ENCODE data around the gene FNDC7.

GRCh38 chr1:108664481-108664880 is 48.2 kb upstream of the FNDC7 start:
- TF ChIP-seq, protein P1, sequence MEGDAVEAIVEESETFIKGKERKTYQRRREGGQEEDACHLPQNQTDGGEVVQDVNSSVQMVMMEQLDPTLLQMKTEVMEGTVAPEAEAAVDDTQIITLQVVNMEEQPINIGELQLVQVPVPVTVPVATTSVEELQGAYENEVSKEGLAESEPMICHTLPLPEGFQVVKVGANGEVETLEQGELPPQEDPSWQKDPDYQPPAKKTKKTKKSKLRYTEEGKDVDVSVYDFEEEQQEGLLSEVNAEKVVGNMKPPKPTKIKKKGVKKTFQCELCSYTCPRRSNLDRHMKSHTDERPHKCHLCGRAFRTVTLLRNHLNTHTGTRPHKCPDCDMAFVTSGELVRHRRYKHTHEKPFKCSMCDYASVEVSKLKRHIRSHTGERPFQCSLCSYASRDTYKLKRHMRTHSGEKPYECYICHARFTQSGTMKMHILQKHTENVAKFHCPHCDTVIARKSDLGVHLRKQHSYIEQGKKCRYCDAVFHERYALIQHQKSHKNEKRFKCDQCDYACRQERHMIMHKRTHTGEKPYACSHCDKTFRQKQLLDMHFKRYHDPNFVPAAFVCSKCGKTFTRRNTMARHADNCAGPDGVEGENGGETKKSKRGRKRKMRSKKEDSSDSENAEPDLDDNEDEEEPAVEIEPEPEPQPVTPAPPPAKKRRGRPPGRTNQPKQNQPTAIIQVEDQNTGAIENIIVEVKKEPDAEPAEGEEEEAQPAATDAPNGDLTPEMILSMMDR (IDR thresholded peaks at IDR 0.05; ENCODE audit: insufficient read depth, low read length), result no peak
- no peak for TF ChIP-seq POLR2AphosphoS5 (IDR thresholded peaks at IDR 0.05; ENCODE audit: low read depth)

Measured in HL-60 (cell line).